ENCODE results near the gene METTL26.

GRCh38 chr16:625117-625976, 10.8 kb downstream of the METTL26 start:
- TF ChIP-seq, protein P1, sequence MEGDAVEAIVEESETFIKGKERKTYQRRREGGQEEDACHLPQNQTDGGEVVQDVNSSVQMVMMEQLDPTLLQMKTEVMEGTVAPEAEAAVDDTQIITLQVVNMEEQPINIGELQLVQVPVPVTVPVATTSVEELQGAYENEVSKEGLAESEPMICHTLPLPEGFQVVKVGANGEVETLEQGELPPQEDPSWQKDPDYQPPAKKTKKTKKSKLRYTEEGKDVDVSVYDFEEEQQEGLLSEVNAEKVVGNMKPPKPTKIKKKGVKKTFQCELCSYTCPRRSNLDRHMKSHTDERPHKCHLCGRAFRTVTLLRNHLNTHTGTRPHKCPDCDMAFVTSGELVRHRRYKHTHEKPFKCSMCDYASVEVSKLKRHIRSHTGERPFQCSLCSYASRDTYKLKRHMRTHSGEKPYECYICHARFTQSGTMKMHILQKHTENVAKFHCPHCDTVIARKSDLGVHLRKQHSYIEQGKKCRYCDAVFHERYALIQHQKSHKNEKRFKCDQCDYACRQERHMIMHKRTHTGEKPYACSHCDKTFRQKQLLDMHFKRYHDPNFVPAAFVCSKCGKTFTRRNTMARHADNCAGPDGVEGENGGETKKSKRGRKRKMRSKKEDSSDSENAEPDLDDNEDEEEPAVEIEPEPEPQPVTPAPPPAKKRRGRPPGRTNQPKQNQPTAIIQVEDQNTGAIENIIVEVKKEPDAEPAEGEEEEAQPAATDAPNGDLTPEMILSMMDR (conservative IDR thresholded peaks at IDR 0.05; ENCODE audit: low read depth, low read length), result no peak
- TF ChIP-seq BHLHE40 (IDR thresholded peaks at IDR 0.05; ENCODE audit: low read depth, low read length) (no peak), CEBPB (IDR thresholded peaks at IDR 0.05; ENCODE audit: low read depth, low read length) (no peak), MXI1 (IDR thresholded peaks at IDR 0.05; ENCODE audit: borderline replicate concordance, low read depth, low read length) (no peak), POLR2A (IDR thresholded peaks at IDR 0.05; ENCODE audit: low read depth, low read length) (no peak), RAD21 (IDR thresholded peaks at IDR 0.05; ENCODE audit: low read length) (no peak), SMC3 (IDR thresholded peaks at IDR 0.05; ENCODE audit: low read depth, low read length) (no peak), FOS (IDR thresholded peaks at IDR 0.05; ENCODE audit: low read depth, low read length) (no peak), NFE2L2 (IDR thresholded peaks at IDR 0.05; ENCODE audit: low read depth, low read length) (no peak), USF2 (IDR thresholded peaks at IDR 0.05; ENCODE audit: low read depth, low read length) (no peak), RFX5 (IDR thresholded peaks at IDR 0.05; ENCODE audit: low read depth, low read length) (no peak), MAFK (IDR thresholded peaks at IDR 0.05; ENCODE audit: low read depth, low read length) (no peak), RCOR1 (IDR thresholded peaks at IDR 0.05; ENCODE audit: insufficient replicate concordance, low read length) (no peak)
- TF ChIP-seq, protein P2, sequence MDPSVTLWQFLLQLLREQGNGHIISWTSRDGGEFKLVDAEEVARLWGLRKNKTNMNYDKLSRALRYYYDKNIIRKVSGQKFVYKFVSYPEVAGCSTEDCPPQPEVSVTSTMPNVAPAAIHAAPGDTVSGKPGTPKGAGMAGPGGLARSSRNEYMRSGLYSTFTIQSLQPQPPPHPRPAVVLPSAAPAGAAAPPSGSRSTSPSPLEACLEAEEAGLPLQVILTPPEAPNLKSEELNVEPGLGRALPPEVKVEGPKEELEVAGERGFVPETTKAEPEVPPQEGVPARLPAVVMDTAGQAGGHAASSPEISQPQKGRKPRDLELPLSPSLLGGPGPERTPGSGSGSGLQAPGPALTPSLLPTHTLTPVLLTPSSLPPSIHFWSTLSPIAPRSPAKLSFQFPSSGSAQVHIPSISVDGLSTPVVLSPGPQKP (IDR thresholded peaks at IDR 0.05; ENCODE audit: borderline replicate concordance, low read depth, low read length), result no peak

All from IMR-90 (cell line).